T47D (cell line): ENCODE results near the gene SPECC1L.
"Not testable (repeated sequence)": the region's sequence is repeated elsewhere in the genome, so short reads cannot be mapped to it uniquely, and the experiment has no call there.

Source experiments
- DNase-seq, 2 experiments: peaks; one replicate each; pipeline versions ENCODE4 v3.0.0 to v3.0.0-alpha.2; 2011 to 2012; ENCODE audit warnings: low read depth in 1 of 2, low spot score in 1 of 2
- JUND ChIP-seq: IDR thresholded peaks from 2 replicates; pipeline ENCODE4 v1.6.1; 2012; ENCODE audit warnings: low read depth
- in situ Hi-C: cut with HindIII; loops from 2 replicates; pipeline ENCODE4 v1.10.0; 2016; ENCODE audit warnings: low sequenced_read_pairs, low pct_unique_long_range_greater_than_20kb

The SPECC1L gene

DNA sequence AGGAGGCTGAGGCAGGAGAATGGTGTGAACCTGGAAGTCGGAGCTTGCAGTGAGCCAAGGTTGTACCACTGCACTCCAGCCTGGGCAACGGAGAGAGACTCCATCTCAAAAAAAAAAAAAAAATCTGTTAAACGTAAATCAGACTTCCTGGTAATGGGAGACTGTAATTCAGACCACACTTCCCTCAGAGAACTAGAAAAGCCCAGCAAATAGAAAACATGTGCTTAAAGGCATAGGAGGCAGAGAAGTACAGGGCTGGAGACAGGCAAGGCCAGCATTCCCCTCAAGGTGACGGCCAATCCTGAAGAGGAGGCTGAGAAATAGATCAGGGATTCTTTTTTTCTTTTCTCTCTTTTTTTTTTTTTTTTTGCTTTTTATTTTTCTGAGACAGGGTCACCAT is 34.0 kb upstream of the SPECC1L start:
- in situ Hi-C loops, result no loop called here
- no peak for DNase-seq

DNA sequence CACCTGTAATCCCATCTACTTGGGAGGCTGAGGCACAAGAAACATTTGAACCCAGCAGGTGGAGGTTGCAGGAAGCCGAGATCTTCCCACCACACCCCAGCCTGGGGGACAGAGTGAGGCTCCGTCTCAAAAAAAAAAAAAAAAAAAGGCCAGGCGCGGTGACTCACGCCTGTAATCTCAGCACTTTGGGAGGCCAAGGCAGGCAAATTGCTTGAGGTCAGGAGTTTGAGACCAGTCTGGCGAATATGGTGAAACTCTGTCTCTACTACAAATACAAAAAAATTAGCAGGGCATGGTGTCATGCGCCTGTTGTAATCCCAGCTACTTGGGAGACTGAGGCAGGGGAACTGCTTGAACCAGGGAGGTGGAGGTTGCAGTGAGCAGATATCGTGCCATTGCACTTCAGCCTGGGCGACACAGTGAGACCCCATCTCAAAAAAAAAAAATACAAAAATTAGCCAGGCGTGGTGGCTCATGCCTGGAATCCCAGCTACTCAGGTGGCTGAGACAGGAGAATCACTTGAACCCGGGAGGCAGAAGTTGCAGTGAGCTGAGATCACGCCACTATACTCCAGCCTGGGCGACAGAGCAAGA is 32.4 kb upstream of the SPECC1L start:
- in situ Hi-C loops, DNase-seq: not testable (repeated sequence)

More for the DNA sequence above, 34.0 kb upstream of the SPECC1L start:
- no peak for TF ChIP-seq JUND

DNA sequence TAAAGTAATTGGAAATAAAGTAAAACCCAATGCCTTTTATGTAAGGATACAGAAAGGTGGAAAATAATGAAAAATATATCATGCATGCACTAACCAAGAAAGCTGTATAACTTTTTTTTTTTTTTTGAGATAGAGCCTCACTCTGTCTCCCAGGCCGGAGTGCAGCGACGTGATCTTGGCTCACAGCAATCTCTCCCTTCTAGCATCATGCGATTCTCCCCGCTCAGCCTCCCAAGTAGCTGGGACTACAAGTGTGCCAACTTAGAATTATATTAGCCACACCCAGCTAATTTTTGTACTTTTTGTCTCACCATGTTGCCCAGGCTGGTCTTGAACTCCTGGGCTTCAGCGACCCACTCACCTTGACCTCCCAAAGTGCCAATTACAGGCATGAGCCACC is 30.2 kb upstream of the SPECC1L start:
- no peak for TF ChIP-seq JUND
- DNase-seq, result no peak
- in situ Hi-C loops, result no loop called here

DNA sequence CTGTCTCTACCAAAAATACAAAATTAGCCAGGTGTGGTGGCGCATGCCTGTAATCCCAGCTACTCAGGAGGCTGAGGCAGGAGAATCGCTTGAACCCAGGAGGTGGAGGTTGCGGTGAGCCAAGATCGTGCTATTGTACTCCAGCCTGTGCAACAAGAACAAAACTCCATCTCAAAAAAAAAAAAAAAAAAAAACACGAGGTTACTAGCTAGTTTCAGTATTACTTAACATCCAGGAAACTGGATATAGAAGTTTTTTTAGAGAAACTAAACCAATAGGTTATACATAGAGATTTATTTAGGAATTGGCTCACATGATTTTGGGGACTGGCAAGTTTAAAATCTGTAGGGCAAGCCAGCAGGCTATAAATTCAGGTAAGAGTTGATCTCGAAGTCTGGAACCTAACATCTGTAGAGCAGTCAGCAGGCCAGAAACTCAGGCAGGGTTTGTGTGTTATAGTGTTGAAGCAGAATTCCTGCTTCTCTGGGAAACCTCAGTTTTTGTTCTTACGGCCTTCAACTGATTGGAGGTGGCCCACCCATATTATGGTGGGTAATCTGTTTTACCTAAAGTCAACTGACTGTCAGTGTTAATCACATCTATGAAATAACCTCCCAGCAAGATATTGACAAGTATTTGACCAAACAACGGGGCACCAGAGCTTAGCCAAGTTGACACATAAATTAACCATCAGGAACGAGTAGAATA is 29.5 kb upstream of the SPECC1L start:
- DNase-seq, in situ Hi-C loops: not testable (repeated sequence)

DNA sequence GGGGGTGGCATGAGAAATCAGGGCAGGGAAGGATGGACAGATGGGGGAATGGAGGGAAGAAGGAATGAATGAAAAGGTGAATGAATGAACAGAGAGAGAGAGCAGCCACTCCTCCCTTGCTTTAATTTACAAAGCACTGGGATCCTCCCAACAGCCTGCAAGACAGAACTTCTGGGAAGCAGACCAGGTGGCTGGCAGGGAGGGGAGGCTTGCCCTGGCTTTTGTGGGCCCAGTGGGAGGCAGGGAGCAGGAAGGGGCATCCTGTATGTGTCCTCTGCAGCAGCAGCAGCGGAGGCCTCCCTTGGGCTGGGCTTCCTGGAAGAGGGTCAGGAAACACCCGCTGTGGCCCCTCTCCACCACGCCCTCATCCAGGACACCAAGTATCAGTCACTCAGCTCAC is 27.2 kb upstream of the SPECC1L start:
- in situ Hi-C loops, DNase-seq: not testable (repeated sequence)

DNA sequence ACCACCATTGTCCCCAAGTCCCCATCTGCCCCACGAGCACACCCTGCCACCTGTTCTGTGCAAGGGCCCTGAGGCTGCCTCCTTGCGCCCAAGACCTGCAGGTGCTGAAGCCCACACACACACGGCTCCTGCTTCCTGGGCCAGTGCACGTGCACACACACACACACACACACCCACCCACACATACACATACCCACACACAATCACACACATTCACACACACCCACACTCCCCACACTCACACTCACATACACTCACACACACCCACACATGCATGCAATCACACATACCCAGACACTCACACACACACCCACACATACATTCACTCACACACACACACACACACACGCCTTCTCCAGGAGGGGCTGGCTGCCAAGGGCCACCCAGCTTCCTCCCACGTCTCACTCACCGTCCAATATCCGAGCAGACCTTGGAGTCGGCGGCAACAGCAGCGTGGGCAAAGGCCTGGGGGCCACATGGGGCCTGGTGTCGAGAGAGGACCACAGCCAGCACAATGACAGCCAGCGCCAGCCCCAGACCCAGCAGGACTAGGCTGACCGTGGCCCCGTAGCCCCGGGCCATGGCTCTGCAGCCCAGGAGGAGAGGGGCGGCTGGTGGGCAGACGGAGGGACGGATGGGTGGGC is 26.4 kb upstream of the SPECC1L start:
- TF ChIP-seq JUND, result no peak
- no peak for DNase-seq
- in situ Hi-C loops, result no loop called here

DNA sequence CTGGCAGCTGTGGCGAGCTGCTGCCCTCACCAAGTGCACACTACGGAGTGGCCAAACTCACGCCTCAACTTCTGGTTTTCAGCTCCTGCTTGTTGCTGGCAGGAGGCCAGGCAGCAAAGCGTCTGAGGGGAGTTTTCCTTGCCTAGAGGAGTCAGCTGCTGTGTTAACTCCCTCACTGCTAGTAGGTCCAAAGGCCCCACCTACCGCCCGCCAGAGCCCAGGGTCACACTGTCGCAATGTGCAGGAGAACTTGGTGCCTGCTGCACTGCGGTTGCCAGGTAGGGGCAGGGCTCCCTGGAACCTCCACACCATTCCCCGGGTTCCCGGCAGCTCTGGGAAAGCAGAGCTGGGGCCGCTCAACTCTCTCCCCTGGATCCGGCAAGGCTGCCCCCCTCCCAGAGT is 25.6 kb upstream of the SPECC1L start, which contains the start of gene GGT5:
Gene GGT5 (minus strand): TSS at position 53 of the 402 bp plus-strand sequence. CDS start 357 bp downstream, outside the sequence.
- DNase-seq, in situ Hi-C loops: not testable (repeated sequence)

DNA sequence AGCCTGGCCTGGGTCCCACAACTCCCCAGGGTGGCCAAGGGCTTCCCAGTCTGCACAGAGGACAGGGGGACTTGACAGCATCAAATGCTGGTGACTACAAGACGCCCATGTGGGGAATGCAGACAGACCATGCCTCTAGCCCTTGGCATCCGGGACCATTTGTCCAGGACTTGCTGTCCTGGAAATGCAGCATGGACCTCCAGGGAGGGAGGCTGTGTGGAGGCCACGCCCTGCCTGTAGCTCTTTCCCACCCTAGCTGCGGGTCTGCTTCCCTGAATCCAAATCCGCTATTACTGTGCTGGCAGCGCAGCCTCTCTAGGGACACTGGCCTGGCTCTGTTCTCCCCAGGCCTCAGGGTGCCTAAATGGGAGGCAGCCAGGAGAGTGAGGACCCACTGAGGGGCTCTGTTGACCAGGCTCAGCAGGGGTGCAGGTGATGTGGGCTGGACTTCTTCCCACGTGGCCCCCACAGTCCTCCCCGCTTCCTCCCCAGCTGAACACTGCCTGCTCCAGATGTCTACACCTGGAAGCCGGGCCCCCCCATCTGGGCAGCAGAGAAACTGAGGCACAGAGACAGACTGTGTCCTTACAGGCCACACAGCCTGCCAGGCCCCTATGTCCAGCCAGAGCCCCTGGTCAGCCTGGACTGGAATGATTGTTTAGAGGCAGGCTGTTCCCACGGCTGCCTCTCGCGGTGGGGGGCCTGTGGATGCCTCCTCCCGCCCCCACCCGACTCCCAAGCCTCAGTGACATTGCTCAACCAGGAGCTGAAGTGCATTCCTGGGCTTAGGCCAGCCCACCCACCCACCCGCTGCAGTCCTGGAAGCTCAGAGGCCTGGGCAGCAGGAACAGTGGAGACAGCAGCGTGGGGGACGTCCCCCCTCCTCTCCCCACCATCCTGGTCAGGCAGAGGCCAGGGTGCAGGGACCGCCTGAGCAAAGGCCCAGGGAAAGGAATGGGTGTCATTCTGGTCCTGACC is 24.8 kb upstream of the SPECC1L start:
- DNase-seq, in situ Hi-C loops: not testable (repeated sequence)

DNA sequence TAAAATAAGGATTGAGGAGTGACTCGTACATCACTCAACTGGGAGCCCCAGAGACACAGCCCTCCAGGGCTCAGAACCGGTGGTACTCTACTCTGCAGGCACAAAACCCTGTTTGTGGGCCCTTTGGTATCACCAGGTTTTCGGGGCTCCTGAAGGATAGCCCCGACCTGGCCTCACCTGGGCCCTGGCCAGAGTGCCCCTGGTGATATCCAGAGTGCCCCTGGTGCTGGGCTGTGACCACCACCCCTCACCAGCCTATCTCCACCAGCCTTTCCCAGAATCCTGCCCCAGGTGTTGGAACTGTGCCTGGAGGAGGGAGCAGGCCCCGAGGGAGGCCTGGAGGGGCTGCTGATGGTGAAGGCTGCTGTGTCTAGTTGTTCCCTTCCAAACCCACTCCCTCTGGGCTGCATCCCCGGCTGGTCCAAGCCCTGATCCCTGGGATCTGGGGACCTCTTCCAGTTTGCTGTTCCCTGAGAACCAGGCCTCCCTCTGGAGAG is 23.6 kb upstream of the SPECC1L start:
- in situ Hi-C loops, result no loop called here
- TF ChIP-seq JUND, result no peak

DNA sequence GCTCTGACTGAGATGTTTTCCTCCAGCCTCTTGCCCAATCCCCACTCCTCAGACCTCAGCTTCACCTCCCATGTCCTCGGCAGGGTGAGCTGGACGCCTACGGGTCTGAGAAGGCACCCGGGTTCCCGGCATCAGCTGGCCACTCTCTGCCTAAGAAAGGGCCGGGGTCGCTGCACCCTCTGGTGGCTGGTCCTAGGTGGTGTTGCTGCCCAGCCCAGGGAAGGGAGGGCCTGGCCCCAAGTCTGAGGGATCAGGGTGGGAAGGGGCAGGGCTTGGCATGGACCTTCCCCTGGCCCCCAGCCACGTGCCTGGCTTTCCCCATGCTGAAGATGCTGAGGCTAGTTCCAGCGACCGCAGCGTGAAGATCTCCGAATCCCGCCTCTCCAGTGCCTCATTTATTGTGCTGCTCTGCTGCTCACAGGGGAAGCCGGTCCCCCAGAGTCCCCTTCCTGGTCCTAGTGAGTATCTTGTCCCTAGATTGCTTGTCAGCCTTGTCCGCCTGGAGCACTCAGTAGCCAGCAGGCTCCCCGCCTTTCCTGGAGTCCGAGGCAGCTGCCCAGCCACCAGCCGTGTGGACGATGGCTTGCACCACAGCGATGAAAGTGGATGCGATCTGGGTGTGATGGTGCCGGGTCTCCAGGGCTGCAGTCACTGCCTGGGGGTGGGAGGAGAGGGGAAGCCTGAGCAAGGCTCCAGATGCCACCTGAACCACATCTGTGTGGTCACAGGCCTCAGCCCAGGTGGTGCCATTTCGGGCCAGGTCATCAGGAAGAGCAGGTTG is 22.9 kb upstream of the SPECC1L start:
- in situ Hi-C loops, result no loop called here
- TF ChIP-seq JUND, result no peak
- peak; percentile 78 to 87 for DNase-seq

More for the DNA sequence above, 23.6 kb upstream of the SPECC1L start:
- DNase-seq, result no peak

DNA sequence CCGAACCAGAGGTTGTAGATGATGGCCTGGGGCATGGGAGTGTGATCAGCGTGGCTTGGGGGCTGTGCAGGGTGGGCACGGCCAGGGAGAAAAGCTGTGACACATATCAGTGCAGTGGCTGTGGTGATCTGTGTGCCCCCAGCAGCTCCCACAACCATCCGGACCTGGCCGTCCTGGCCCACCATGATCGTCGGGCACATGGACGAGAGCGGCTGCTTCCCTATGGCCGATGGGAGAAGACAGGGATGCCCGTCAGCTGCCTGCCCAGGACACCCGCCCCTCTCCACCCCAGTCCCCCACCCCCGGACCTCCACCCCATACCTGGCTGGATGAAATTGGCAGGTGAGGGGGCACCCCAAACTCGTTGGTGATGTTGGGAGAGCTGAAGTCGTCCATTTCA is 22.0 kb upstream of the SPECC1L start:
- in situ Hi-C loops, DNase-seq: not testable (repeated sequence)

DNA sequence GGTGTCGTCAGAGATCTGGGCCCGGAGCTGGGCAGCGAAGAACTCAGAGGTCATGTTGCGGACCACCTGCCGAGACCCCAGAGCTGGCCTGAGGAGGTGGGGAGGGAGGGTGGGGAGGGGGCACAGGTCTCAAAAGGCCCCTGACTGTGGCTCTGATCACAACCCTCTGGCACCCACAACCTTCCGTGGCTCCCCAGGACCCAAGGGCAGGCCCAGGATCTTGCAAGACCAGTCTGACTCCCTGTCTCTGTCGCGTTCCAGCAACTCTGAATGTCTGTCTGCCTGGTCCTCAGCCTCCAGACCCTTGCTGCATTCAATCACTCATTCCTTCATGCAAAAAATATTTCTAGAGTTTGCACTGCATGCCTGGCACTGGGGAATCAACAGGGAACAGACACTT is 21.2 kb upstream of the SPECC1L start:
- in situ Hi-C loops, DNase-seq: not testable (repeated sequence)

DNA sequence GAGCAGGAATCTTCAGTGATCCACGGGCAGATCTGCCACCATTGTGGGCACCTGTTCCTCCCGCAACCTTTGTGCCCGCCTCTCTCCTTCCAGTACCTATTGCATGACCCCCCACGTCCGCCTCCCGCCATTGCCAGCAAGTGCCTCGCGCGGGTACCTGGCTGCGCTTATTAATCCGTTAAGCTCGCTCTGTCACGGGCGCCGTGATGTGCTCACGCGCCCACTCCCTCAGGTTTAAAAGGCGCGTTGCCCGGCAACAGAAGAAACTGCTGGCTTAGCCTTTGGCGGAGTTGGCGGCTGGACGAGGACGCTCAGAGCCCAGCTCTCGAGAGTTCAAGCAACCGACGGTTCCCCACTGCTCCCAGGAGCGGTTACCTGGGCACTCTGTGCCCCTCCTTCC is 19.3 kb upstream of the SPECC1L start:
- DNase-seq, in situ Hi-C loops: not testable (repeated sequence)

DNA sequence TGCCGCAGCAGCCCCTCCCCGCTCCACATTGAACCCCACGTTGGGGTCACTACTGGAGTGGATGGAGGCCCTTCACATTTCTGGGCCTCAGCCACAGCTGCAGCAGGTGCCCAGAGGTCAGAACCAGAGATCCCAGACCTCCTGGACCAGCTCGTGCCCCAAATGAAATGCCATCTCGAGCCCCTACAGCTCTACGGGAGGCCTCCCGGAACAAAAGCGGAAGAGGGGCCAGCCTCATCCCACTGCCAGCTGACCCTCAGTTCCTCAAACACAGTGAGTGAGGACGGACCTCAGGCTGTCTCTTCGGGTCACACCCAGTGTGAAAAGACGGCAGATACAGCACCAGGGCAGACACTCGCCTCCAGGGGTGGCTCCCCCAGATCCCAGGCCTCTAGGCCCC is 17.5 kb upstream of the SPECC1L start:
- in situ Hi-C loops, DNase-seq: not testable (repeated sequence)

DNA sequence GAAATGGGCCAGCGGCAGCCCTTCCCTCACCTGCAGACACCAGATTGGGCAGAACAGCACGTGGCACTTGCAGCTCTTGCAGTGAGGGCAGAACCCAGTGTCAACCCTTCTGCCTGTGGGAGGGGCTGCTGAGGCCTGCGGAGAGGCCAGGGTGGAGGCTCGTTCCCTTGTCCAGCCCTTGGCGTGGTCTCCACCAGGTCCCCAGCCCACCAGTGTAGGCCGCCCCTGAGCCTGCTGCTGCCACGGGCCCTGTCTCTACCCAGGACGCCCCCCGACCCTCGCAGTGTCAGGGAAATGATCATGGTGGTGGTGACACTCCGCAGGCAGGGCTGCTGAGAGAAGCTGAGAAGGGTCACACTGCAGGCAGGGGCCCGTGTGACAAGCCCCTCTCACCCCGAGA is 14.5 kb upstream of the SPECC1L start:
- in situ Hi-C loops, DNase-seq: not testable (repeated sequence)

DNA sequence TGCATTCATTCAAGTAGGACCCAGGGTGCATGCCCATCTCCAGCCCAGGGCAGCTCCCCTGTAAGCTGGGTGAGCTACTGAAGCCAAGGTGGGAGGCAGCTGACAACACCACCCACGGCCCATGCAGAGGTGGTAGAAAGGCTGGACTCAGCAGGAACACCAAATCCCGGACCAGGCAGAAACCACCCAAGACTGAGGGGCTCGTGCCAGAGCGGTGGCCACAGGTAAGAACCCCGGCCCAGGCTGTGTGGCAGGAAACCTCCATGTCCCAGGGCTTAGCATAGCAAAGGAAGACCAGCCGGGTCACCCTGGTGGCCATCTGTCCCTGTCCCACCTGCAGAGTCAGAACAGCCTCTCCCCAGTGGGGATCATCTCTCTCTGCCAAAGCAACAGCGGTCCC is 13.9 kb upstream of the SPECC1L start:
- in situ Hi-C loops, DNase-seq: not testable (repeated sequence)
